ENCODE data around the gene EXOC1. TPM values are rescaled to one million over a fixed set of nuclear protein-coding genes. Genes with fewer than 3 reads are reported as not detected.

Gene EXOC1
- total RNA-seq, 1 donor from 2014 or later, result 51.3 TPM

DNA sequence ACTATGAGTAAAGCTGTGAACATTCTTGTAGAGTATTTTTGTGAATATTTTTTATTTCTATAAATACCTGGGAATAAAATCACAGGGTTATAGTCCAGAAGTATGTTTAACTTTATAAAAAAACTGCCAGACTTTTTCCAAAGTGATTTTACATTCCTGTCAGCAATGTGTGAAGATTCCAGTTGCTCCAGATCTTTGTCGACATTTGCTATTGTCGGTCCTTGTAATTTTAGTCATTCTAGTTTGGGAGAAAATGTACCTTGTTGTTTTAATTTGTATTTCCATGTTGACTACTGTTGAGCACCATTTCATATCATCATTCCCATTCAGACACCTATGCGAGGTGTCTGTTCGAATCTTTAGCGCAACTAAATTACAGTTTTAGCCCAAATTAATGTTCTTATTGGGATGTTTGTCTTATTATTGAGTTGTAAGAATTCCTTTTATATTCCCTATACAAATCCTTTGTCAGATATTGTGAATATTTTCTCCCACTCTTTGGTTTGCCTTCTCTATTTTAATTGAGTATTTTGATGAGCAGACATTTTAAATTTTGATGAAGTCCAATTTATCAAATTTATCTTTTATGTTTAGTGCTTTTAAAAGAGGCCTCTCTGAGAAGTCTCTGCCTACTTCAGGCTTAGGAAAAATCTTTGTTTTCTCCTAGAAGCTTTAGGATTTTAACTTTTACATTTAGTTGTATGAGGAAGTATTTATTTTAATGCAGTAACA, 97.9 kb downstream of the EXOC1 start:
- DNase-seq (ENCODE audit: low spot score), result no peak

Other genes with a start within 250 kb of the EXOC1 start
- gene NMU, start 217.3 kb upstream of the EXOC1 start, total RNA-seq (ENCODE audit: insufficient read depth, low replicate concordance), result not detected
- not detected for gene EXOC1L, start 33.9 kb upstream of the EXOC1 start, total RNA-seq (ENCODE audit: insufficient read depth, low replicate concordance)
- 28.6 TPM for gene CEP135, start 95.3 kb downstream of the EXOC1 start, total RNA-seq (ENCODE audit: insufficient read depth, low replicate concordance)

Data from umbilical cord (tissue), 2 donors.